GM12864 (cell line): Measurements from ENCODE around the gene EDC3.
A peak's percentile ranks its signal among the peaks of the same experiment; 100 is the strongest.

ENCODE experiments used
- DNase-seq: peaks from one replicate; pipeline ENCODE4 v3.0.0-alpha.2; 2011; ENCODE audit warnings: low read depth
- H3K4me3 ChIP-seq: 2 replicates; pipeline ENCODE4 v1.5.1; 2011; ENCODE audit warnings: mild to moderate bottlenecking, low read depth, low read length, control low read depth
- TF ChIP-seq, protein P1 (sequence below): IDR thresholded peaks from 2 replicates; pipeline ENCODE4 v1.5.1; 2011; ENCODE audit warnings: low read depth, mild to moderate bottlenecking, moderate library complexity, low read length, control low read depth, inconsistent platforms; ENCODE audit errors: missing control alignments

EDC3 gene

DNA sequence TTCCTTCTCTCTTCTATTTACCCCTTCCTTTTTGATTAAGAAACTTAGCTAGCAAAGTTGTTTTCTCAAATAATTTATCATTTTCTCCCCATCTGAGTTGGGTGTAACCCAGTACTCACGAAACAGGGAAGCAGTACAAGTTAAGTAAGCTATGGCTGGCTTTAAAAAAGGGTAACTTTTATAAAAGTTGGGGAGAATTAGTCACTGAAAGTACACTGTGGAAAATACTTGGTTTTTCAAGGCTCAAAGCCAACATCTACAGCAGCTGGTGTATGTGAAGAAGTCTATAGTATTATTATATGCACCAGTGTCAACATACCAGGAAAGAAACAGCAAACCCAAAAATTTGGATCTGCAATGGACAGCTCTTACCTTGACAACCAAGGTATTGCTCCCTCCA lies 54.7 kb downstream of the EDC3 start:
- H3K4me3 ChIP-seq: no peak overlapping the region
- TF ChIP-seq, protein P1, sequence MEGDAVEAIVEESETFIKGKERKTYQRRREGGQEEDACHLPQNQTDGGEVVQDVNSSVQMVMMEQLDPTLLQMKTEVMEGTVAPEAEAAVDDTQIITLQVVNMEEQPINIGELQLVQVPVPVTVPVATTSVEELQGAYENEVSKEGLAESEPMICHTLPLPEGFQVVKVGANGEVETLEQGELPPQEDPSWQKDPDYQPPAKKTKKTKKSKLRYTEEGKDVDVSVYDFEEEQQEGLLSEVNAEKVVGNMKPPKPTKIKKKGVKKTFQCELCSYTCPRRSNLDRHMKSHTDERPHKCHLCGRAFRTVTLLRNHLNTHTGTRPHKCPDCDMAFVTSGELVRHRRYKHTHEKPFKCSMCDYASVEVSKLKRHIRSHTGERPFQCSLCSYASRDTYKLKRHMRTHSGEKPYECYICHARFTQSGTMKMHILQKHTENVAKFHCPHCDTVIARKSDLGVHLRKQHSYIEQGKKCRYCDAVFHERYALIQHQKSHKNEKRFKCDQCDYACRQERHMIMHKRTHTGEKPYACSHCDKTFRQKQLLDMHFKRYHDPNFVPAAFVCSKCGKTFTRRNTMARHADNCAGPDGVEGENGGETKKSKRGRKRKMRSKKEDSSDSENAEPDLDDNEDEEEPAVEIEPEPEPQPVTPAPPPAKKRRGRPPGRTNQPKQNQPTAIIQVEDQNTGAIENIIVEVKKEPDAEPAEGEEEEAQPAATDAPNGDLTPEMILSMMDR: no peak
- DNase-seq: no peak

DNA sequence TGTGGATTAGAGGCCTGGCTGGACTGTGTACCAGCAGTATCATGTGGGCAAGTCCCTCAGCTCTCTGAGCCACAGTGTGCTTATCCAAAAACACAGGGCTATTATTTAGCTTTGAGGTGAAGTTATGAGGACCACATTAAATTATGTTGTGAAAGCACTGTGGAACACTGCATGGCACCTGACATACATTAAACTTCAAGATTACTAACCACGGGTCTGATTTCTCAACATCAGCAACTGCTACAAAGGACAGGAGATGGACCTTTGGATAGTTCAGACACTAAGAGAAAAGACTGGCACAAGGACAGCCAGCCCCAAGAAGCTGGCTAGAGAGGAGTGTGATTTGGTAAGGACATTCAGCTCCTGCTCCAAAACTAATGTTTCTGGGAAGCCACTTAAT lies 58.8 kb downstream of the EDC3 start:
- no peak overlapping the region for H3K4me3 ChIP-seq
- no peak for DNase-seq
- TF ChIP-seq, protein P1: no peak

DNA sequence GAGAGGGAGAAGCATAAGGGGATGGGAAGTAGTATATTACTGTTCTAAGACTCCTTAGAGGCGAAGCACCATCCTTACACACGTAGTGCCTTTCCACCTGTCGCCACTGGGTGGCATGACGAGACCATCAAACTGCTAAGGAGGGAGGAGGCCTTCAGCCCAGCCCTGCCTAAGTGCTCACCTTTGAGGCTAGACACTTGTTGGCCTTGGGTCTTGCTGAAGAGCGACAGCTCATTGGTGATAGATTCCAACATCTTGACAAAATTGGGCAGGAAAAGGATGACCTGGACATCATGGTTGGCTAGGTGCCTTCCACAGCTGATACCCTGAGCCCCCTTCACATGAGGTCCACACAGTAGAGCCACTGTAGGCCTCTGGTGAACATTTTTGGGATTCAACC lies 60.6 kb downstream of the EDC3 start:
- DNase-seq: peak; percentile 55
- H3K4me3 ChIP-seq: no peak overlapping the region
- TF ChIP-seq, protein P1: peak; percentile 95

DNA sequence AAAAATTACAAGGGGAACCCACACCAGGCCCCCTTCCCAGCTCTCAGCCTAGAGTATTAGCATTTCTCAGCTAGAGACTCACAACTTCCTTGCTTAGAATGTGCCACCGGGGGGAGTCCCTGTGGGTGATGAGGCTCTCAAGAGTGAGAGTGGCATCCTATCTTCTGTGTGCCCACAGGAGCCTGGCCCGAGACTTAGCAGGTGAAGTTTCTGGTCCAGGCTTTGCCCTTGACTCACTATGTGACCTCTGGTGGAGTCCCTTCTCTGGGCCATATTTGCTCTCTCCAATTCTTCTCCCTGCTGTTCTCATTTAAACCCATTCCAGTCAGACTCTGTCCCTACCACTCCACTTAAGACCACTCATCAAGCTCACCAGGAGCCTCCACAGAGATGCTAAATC lies 62.0 kb downstream of the EDC3 start:
- no peak for DNase-seq
- no peak overlapping the region for H3K4me3 ChIP-seq
- TF ChIP-seq, protein P1: no peak

DNA sequence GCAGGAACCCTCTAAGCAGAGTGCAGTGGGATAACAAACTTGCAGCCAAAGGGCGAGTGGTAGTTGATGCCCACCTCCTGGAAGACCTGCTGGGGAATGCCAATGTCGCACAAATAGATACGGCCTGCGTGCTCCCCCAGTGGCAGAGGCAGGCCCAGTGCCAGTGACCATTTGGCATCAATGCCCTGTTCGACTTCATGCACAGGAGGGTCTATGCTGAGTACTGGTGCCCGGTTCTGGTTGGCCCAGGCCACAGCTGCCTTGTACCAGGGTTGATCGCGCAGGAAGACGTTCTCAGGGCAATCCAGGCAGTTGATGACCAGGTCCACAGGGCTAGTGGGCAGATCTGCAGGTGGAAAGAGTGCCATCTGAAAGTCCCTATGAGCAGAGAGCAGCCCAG lies 63.2 kb downstream of the EDC3 start:
- no peak for DNase-seq
- TF ChIP-seq, protein P1: no peak
- no peak overlapping the region for H3K4me3 ChIP-seq

DNA sequence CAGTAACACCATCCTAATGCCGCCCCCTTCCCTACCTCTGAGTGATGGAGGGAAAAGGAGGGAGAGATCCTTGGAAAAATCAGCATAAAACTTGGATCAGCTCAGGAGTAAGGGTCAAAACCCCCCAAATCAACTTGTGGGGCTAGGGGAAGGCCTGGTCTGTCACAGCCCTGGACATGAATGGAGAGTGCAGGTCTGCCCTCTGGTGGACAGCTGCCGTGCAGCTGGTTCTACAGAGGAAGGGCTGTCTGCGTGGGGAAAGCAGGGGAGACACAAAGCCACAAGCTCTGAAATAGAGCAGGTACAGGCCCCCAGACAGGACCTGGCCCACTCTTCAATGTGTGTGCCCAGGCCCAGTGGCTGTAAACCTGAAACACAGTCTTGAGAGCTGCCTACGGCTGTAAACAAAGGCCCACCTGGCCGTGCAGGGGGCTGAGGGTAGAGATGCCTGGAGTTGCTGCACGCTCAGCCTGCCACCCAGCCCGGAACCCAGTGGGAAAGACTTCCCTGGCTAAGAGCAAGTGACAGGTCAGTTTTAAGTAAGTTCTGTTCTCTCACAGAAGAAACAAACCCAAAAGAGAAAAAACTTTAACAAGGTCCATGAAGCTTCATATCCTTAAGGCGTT lies 63.8 kb downstream of the EDC3 start:
- no peak for DNase-seq
- TF ChIP-seq, protein P1: peak; percentile 94
- H3K4me3 ChIP-seq: no peak overlapping the region

DNA sequence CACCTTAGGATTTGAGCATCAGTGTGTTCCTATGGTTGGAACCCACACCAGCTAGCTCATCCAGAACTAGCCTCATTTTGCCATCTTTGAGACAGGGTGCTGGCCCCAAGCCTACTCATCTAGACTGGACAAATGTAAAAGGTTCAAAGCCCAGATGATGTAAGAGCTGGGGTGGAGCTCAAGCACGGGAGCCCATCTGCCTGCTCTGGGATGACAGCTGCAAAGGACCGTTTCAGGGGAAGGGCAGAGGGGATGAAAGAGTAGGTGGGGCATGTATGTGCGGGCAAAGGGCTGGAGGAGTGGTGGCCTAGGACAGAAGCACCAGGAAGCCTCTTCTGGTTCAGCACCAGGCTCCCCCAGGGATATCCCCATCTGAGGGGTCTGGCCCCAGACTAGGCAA lies 64.4 kb downstream of the EDC3 start:
- TF ChIP-seq, protein P1: no peak
- no peak overlapping the region for H3K4me3 ChIP-seq
- DNase-seq: no peak
